ENCODE data around the gene SRGN.

- TF ChIP-seq CTCF (conservative IDR thresholded peaks at IDR 0.05; ENCODE audit: low read depth, low read length) (no peak), EZH2 (IDR thresholded peaks at IDR 0.05; ENCODE audit: borderline replicate concordance, low read depth, low read length, poor library complexity, severe bottlenecking) (no peak)
Measured at GRCh38 chr10:69070951-69071350, 17.0 kb upstream of the SRGN start.

Measured in A673 (cell line).